ENCODE data around the gene SSH2.

DNA sequence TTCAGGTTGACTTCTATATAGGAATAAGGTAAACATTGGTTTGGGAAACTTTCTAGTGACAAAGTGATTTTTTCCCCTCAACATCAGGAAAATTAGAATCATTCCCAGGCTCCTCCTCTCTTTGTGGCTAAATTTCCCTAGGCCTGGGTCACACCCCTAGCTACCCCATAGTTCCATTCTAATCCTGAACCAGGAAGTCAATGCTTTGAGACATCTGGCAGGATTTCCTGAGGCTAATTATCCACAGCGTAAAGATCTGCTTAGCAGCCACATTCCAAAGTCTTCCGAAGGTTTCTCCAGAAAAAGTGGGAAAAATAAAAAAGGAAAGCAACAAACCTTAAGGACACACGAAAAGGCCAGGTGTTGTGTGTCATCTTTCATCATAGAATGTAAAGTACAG, 247.0 kb downstream of the SSH2 start:
- TF ChIP-seq POLR2A (IDR thresholded peaks at IDR 0.05), result no peak
- TF ChIP-seq, protein P1, sequence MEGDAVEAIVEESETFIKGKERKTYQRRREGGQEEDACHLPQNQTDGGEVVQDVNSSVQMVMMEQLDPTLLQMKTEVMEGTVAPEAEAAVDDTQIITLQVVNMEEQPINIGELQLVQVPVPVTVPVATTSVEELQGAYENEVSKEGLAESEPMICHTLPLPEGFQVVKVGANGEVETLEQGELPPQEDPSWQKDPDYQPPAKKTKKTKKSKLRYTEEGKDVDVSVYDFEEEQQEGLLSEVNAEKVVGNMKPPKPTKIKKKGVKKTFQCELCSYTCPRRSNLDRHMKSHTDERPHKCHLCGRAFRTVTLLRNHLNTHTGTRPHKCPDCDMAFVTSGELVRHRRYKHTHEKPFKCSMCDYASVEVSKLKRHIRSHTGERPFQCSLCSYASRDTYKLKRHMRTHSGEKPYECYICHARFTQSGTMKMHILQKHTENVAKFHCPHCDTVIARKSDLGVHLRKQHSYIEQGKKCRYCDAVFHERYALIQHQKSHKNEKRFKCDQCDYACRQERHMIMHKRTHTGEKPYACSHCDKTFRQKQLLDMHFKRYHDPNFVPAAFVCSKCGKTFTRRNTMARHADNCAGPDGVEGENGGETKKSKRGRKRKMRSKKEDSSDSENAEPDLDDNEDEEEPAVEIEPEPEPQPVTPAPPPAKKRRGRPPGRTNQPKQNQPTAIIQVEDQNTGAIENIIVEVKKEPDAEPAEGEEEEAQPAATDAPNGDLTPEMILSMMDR (IDR thresholded peaks at IDR 0.05), result no peak

Data from thyroid gland (tissue), 4 donors.